ENCODE results near the gene ZHX3.

DNA sequence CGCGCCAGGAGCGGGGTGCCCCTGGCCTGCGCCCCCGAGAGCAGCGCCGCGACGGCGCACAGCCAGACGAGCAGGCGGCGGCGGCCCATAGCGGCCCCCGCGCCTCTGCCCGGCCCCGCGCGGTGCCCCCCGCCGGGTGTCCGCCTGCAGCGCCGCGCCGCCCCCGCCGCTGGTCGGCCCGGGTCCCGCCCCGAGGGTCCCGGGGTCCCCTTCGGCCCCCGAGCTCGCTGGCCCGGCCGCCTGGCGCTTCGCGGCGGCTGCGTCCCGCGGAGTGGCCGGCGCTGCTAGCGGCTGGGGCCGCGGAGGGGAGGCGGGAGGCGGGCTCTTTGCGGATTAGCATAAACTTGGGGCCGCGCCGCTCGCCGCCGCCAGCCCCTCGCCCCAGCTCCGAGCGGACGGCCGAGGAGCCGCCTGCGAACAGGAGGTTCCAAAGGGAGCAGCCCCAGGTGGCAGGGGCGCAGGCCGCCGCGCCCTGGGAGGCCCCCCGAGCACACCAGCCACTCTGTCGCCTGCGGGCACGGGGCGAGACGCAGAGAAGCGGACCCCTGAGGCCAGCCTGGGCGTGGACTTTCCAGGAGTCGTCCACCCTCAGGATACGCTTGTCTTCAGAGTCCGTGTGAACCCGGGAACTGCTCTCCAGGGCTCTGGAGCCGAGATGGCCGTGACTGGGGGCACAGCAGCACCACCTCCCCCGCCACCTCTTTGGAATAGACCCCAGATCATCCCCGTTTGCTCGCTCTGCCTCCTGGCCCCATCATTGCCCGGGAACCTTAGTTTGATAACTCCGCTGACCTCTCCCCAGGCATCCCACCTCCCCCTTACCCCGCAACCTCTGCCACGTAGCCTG is 49.2 kb upstream of the ZHX3 start, which contains the start of gene EMILIN3:
- TF ChIP-seq POLR2A (IDR thresholded peaks at IDR 0.05; ENCODE audit: extremely low read depth, insufficient read length) (no peak), MYC (IDR thresholded peaks at IDR 0.05; ENCODE audit: low read depth, low read length) (no peak)
- TF ChIP-seq, protein P1, sequence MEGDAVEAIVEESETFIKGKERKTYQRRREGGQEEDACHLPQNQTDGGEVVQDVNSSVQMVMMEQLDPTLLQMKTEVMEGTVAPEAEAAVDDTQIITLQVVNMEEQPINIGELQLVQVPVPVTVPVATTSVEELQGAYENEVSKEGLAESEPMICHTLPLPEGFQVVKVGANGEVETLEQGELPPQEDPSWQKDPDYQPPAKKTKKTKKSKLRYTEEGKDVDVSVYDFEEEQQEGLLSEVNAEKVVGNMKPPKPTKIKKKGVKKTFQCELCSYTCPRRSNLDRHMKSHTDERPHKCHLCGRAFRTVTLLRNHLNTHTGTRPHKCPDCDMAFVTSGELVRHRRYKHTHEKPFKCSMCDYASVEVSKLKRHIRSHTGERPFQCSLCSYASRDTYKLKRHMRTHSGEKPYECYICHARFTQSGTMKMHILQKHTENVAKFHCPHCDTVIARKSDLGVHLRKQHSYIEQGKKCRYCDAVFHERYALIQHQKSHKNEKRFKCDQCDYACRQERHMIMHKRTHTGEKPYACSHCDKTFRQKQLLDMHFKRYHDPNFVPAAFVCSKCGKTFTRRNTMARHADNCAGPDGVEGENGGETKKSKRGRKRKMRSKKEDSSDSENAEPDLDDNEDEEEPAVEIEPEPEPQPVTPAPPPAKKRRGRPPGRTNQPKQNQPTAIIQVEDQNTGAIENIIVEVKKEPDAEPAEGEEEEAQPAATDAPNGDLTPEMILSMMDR (IDR thresholded peaks at IDR 0.05; ENCODE audit: low read depth, low read length): no peak
- TF ChIP-seq, protein P2, sequence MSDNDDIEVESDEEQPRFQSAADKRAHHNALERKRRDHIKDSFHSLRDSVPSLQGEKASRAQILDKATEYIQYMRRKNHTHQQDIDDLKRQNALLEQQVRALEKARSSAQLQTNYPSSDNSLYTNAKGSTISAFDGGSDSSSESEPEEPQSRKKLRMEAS (IDR thresholded peaks at IDR 0.05; ENCODE audit: low read depth, low read length): no peak
